K562 (cell line): ENCODE data around the gene TIMP2. TPM values are rescaled to one million over a fixed set of nuclear protein-coding genes. Genes with fewer than 3 reads are reported as not detected.

ENCODE experiments used
- ARID3A ChIP-seq: IDR thresholded peaks from 2 replicates; pipeline ENCODE4 v1.6.1; 2012; ENCODE audit warnings: low read depth, low read length, improper control_type of control experiment, borderline replicate concordance
- CTCFL ChIP-seq: IDR thresholded peaks from 2 replicates; pipeline ENCODE4 v1.6.1; 2011; ENCODE audit warnings: borderline replicate concordance, low read depth, mild to moderate bottlenecking, moderate library complexity, low read length; ENCODE audit not compliant: insufficient read depth, poor library complexity, severe bottlenecking
- GABPB1 ChIP-seq: sonication (generic); formaldehyde crosslinking; IDR thresholded peaks from 2 replicates; pipeline ENCODE4 v1.8.0; 2022; ENCODE audit warnings: mild to moderate bottlenecking, missing genetic modification reagents
- HSF4 ChIP-seq: fragments of 250-450 bp; sonication (Bioruptor Pico); IDR thresholded peaks from 2 replicates; pipeline ENCODE4 v2.1.2; 2022; ENCODE audit warnings: mild to moderate bottlenecking, moderate library complexity, borderline replicate concordance
- PRPF4 ChIP-seq: fragments of 200-400 bp; formaldehyde crosslinking; IDR thresholded peaks from one replicate; pipeline ENCODE4 v1.6.1; 2017; ENCODE audit warnings: low read length, low read depth, mild to moderate bottlenecking; ENCODE audit not compliant: insufficient read depth, poor library complexity, severe bottlenecking
- ZBTB11 ChIP-seq, 3 experiments: fragments of 200-800 bp in 1 of 3; fragments of 250-450 bp in 1 of 3; fragments of 450-650 bp in 1 of 3; sonication (Bioruptor Pico) in 1 of 3; sonication (Bioruptor generic) in 1 of 3; formaldehyde crosslinking in 1 of 3; IDR thresholded peaks; 2 replicates each; pipeline versions ENCODE4 v1.6.1 to v1.8.0; 2016 to 2022; ENCODE audit warnings: mild to moderate bottlenecking in 2 of 3, missing genetic modification characterization in 2 of 3, missing compliant biosample characterization in 1 of 3, moderate library complexity in 1 of 3
- polyA plus RNA-seq, 8 experiments: library from polyadenylated mRNA; depleted of rRNA in 4 of 8; stranded (reverse) in 5 of 8; unstranded in 3 of 8; fragments of >200 nt; fragmentation: Nextera tagmentation in 2 of 8; fragmentation: Illumina TruSeq in 1 of 8; extraction: Ambion mirVana in 2 of 8; extraction: Trizol in 1 of 8; gene quantifications; 2 replicates each; pipeline versions ENCODE4 v1.2.1 to v1.2.3, GENCODE V29; 2011 to 2014; ENCODE audit warnings: inconsistent platforms in 1 of 8, missing spikeins in 1 of 8
- total RNA-seq, 7 experiments: library from RNA; depleted of rRNA in 6 of 7; stranded (reverse); fragments of >200 nt in 6 of 7; fragmentation: Illumina TruSeq in 2 of 7; extraction: Trizol in 2 of 7; gene quantifications; 2 replicates each; pipeline versions ENCODE4 v1.2.1 to v1.2.3, GENCODE V29; 2011 to 2021; ENCODE audit warnings: low replicate concordance in 1 of 7

Gene TIMP2
- total and polyA plus RNA-seq, 9 of the 15 experiments (the other 6 are each of a cell fraction or from before 2014, with no cell fraction given), result 0.55 TPM; not detected in 8

GRCh38 chr17:78896834-78897663 is 28.1 kb downstream of the TIMP2 start (continued):
- no peak for TF ChIP-seq ARID3A
- TF ChIP-seq PRPF4, result no peak
- no peak for TF ChIP-seq ZBTB11 (CRISPR knock-in tag; IDR thresholded peaks at IDR 0.05)
- TF ChIP-seq GABPB1 (CRISPR knock-in tag), result no peak
- no peak for TF ChIP-seq HSF4
- TF ChIP-seq CTCFL, result no peak
